Loucy (cell line): ENCODE measurements around the gene WNK2.

ENCODE experiments used
- EZH2phosphoT487 ChIP-seq: fragments of 200-600 bp; IDR thresholded peaks from 2 replicates; pipeline ENCODE4 v1.6.1; 2018; ENCODE audit warnings: antibody characterized with exemption, mild to moderate bottlenecking, moderate library complexity, borderline replicate concordance
- TF ChIP-seq, protein P1 (sequence below): fragments of 200-600 bp; sonication (generic); conservative IDR thresholded peaks from 2 replicates; pipeline ENCODE4 v1.5.1; 2014; ENCODE audit warnings: mild to moderate bottlenecking, antibody characterized with exemption, low read length

GRCh38 chr9:93361995-93362394, 178.1 kb downstream of the WNK2 start:
- TF ChIP-seq EZH2phosphoT487, result no peak
- TF ChIP-seq, protein P1, sequence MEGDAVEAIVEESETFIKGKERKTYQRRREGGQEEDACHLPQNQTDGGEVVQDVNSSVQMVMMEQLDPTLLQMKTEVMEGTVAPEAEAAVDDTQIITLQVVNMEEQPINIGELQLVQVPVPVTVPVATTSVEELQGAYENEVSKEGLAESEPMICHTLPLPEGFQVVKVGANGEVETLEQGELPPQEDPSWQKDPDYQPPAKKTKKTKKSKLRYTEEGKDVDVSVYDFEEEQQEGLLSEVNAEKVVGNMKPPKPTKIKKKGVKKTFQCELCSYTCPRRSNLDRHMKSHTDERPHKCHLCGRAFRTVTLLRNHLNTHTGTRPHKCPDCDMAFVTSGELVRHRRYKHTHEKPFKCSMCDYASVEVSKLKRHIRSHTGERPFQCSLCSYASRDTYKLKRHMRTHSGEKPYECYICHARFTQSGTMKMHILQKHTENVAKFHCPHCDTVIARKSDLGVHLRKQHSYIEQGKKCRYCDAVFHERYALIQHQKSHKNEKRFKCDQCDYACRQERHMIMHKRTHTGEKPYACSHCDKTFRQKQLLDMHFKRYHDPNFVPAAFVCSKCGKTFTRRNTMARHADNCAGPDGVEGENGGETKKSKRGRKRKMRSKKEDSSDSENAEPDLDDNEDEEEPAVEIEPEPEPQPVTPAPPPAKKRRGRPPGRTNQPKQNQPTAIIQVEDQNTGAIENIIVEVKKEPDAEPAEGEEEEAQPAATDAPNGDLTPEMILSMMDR, result no peak
